ENCODE results near the gene RFT1. TPM values are rescaled to one million over a fixed set of nuclear protein-coding genes. Genes with fewer than 3 reads are reported as not detected.

Gene RFT1
- polyA plus RNA-seq, 1 donor (not counting 4 experiments of a cell fraction or from before 2014, with no cell fraction given), result 34.4 TPM

DNA sequence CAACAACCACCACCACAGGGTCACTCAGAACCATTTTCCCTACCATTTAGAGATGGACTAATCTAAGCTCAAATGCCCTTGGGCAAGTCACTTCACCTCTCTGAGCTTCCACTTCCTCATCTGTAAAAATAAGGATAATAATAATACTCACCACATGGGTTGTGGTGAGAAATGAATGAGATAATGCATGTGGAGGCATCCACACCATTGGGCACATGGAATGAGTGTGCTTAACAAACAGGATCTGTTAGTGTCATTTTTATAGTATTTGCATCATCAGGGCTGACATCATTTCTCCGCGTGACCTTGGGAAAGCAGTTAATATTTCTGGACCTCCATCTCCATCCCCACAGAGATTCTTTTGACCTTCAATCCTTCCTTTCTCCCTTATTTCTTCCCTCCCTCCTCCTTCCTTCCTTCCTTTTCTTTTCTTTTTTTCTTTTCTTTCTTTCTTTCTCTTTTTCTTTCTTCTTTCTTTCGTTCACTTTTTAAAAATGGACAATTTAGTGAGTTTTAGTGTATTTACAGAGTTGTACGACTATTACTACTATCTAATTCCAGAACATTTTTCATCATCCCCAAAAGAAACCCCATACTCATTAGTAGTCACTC is 7.7 kb upstream of the RFT1 start:
- H2AFZ ChIP-seq (ENCODE audit: control insufficient read depth, low read length), result no peak overlapping the region
- TF ChIP-seq, protein P1, sequence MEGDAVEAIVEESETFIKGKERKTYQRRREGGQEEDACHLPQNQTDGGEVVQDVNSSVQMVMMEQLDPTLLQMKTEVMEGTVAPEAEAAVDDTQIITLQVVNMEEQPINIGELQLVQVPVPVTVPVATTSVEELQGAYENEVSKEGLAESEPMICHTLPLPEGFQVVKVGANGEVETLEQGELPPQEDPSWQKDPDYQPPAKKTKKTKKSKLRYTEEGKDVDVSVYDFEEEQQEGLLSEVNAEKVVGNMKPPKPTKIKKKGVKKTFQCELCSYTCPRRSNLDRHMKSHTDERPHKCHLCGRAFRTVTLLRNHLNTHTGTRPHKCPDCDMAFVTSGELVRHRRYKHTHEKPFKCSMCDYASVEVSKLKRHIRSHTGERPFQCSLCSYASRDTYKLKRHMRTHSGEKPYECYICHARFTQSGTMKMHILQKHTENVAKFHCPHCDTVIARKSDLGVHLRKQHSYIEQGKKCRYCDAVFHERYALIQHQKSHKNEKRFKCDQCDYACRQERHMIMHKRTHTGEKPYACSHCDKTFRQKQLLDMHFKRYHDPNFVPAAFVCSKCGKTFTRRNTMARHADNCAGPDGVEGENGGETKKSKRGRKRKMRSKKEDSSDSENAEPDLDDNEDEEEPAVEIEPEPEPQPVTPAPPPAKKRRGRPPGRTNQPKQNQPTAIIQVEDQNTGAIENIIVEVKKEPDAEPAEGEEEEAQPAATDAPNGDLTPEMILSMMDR (optimal IDR thresholded peaks at IDR 0.05 in 1 of 3, IDR thresholded peaks at IDR 0.05 in 1 of 3, conservative IDR thresholded peaks at IDR 0.05 in 1 of 3; ENCODE audit: extremely low read depth in 1 of 3, insufficient read depth in 2 of 3, low read length in 3 of 3), result no peak
- no peak for TF ChIP-seq EZH2 (IDR thresholded peaks at IDR 0.05; ENCODE audit: low read length)
- no peaks in the 10 kb centered on the region for H3K79me2 ChIP-seq (ENCODE audit: control insufficient read depth, insufficient read depth, low read length)
- H4K20me1 ChIP-seq (ENCODE audit: control insufficient read depth, extremely low read depth, insufficient read depth, low read length), result no peaks in the 10 kb centered on the region
- no peak overlapping the region for H3K27ac ChIP-seq (ENCODE audit: control insufficient read depth, insufficient read depth, low read length)
- H3K27me3 ChIP-seq (ENCODE audit: control insufficient read depth, extremely low read depth, insufficient read depth, low read length), result no peaks in the 10 kb centered on the region
- no peak for FAIRE-seq
- no peak overlapping the region for H3K4me2 ChIP-seq (ENCODE audit: control insufficient read depth, extremely low read depth, insufficient read depth, low read depth, low read length)
- H3K9me1 ChIP-seq (ENCODE audit: control insufficient read depth, extremely low read depth, insufficient read depth, low read length), result no peaks in the 10 kb centered on the region
- no peak overlapping the region for H3K4me3 ChIP-seq (ENCODE audit: control insufficient read depth in 2 of 3, extremely low read depth in 1 of 3, insufficient read depth in 2 of 3, low read depth in 1 of 3, low read length in 3 of 3)
- no peaks in the 10 kb centered on the region for H3K36me3 ChIP-seq (ENCODE audit: control insufficient read depth in 2 of 2, extremely low read depth in 1 of 2, insufficient read depth in 2 of 2, low read length in 2 of 2)
- no peak overlapping the region for H3K9ac ChIP-seq (ENCODE audit: control insufficient read depth, extremely low read depth, insufficient read depth, low read length)
- dilution Hi-C loops (cut with MboI; ENCODE audit: extremely low pct_ligation_motif_present, low sequenced_read_pairs), result no loop called here
- peaks cover 4% of the 10 kb centered on the region for H3K4me1 ChIP-seq (ENCODE audit: control insufficient read depth, extremely low read depth, insufficient read depth, low read length)
- no peak for DNase-seq (ENCODE audit: low read depth, low spot score)
- H3K9me3 ChIP-seq (ENCODE audit: control insufficient read depth, low read depth, low read length), result no peaks in the 10 kb centered on the region

GRCh38 chr3:53137221-53137620 is 7.0 kb upstream of the RFT1 start:
- DNase-seq (ENCODE audit: low read depth, low spot score) (no peak), FAIRE-seq (no peak)
- Histone ChIP-seq H3K4me2 (ENCODE audit: control insufficient read depth, extremely low read depth, insufficient read depth, low read depth, low read length) (no peak overlapping the region), H2AFZ (ENCODE audit: control insufficient read depth, low read length) (no peak overlapping the region), H3K27ac (ENCODE audit: control insufficient read depth, insufficient read depth, low read length) (no peak overlapping the region), H4K20me1 (ENCODE audit: control insufficient read depth, extremely low read depth, insufficient read depth, low read length) (no peaks in the 10 kb centered on the region), H3K4me1 (ENCODE audit: control insufficient read depth, extremely low read depth, insufficient read depth, low read length) (peaks cover 4% of the 10 kb centered on the region), H3K4me3 (ENCODE audit: control insufficient read depth in 2 of 3, extremely low read depth in 1 of 3, insufficient read depth in 2 of 3, low read depth in 1 of 3, low read length in 3 of 3) (no peak overlapping the region), H3K9ac (ENCODE audit: control insufficient read depth, extremely low read depth, insufficient read depth, low read length) (no peak overlapping the region), H3K79me2 (ENCODE audit: control insufficient read depth, insufficient read depth, low read length) (no peaks in the 10 kb centered on the region), H3K36me3 (ENCODE audit: control insufficient read depth in 2 of 2, extremely low read depth in 1 of 2, insufficient read depth in 2 of 2, low read length in 2 of 2) (no peaks in the 10 kb centered on the region), H3K9me1 (ENCODE audit: control insufficient read depth, extremely low read depth, insufficient read depth, low read length) (no peaks in the 10 kb centered on the region), H3K9me3 (ENCODE audit: control insufficient read depth, low read depth, low read length) (no peaks in the 10 kb centered on the region), H3K27me3 (ENCODE audit: control insufficient read depth, extremely low read depth, insufficient read depth, low read length) (no peaks in the 10 kb centered on the region)
- no peak for TF ChIP-seq EZH2 (IDR thresholded peaks at IDR 0.05; ENCODE audit: low read length)
- dilution Hi-C loops (cut with MboI; ENCODE audit: extremely low pct_ligation_motif_present, low sequenced_read_pairs), result no loop called here

Measured in keratinocyte (primary cell).